ENCODE results near the gene CCDC149.

CCDC149 gene

DNA sequence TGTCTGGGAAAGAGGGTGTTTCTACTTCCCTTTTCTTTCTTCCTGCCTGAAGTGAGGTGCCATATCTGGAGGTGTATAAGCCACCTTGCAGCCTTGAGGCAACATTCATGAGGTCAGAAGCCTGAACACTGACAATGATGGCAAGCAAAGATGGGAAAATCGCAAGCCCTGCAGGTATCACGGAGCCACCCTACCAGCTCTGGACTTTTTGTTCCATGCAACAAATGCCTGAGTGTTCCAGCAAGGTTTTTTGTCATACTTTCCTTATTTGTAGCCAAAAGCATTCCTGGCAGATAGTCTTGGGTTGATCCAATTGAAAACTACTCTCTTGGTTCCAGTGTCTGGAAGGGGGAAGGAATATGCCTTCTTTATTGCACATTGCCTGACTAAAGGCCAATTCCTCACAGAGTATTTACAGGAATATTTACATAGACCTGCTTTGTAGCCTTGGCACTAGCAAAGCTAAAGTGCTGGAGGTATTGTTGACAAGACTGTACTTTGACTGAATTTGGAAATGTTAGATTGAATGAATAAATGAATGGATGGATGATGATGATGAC, 131.8 kb downstream of the CCDC149 start:
- no peak overlapping the region for H3K4me3 ChIP-seq (ENCODE audit: low read depth, low read length)
- no peak overlapping the region for H3K9ac ChIP-seq (ENCODE audit: low read depth, low read length)
- H3K4me1 ChIP-seq (ENCODE audit: control insufficient read depth, insufficient read depth, low read length) = peaks cover 3% of the 10 kb centered on the region
- no peaks in the 10 kb centered on the region for H3K36me3 ChIP-seq (ENCODE audit: control insufficient read depth, insufficient read depth, low read length)
- no peaks in the 10 kb centered on the region for H3K27me3 ChIP-seq (ENCODE audit: control insufficient read depth, insufficient read depth, low read length)
- no peaks in the 10 kb centered on the region for H3K9me3 ChIP-seq (ENCODE audit: control insufficient read depth, insufficient read depth, low read length)

DNA sequence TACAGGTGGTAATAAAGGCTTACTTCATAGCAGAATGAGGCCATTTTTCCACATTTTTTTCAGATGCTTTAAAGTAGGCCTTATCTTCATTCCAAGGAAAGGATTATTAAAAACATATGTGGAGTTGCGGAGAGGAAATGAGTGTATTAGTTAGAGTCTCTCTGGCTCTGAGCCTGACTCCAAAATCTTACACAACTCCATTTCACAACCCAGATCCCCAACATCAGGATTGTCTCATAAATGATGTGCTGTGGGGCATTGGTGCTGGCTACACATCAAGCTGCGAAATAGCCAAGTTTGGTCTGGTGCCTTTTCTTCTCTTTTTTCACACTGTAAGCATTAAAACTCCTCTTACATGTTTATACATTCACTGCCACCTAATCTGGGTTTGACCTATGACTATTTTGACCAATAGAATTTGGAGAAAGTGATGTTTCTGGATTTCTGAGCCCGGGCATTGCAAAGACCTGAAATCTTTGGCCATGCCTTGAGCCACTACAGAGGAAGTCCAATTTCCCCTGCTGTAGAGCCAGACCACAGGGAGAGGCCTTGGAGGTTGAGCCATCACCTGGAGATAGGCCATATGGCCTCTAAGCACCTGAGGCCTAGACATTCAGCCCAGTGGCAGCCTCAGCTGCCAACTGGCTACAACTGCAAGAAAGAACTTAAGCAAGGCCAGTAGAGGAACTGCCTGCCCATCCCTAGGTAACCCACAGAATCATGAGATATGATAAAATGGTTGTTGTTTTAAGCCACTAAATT, 134.2 kb downstream of the CCDC149 start:
- Histone ChIP-seq H3K4me1 (ENCODE audit: control insufficient read depth, insufficient read depth, low read length) (peaks cover 1% of the 10 kb centered on the region), H3K4me3 (ENCODE audit: low read depth, low read length) (no peak overlapping the region), H3K9ac (ENCODE audit: low read depth, low read length) (no peak overlapping the region), H3K27me3 (ENCODE audit: control insufficient read depth, insufficient read depth, low read length) (no peaks in the 10 kb centered on the region), H3K9me3 (ENCODE audit: control insufficient read depth, insufficient read depth, low read length) (no peaks in the 10 kb centered on the region), H3K36me3 (ENCODE audit: control insufficient read depth, insufficient read depth, low read length) (no peaks in the 10 kb centered on the region)

DNA sequence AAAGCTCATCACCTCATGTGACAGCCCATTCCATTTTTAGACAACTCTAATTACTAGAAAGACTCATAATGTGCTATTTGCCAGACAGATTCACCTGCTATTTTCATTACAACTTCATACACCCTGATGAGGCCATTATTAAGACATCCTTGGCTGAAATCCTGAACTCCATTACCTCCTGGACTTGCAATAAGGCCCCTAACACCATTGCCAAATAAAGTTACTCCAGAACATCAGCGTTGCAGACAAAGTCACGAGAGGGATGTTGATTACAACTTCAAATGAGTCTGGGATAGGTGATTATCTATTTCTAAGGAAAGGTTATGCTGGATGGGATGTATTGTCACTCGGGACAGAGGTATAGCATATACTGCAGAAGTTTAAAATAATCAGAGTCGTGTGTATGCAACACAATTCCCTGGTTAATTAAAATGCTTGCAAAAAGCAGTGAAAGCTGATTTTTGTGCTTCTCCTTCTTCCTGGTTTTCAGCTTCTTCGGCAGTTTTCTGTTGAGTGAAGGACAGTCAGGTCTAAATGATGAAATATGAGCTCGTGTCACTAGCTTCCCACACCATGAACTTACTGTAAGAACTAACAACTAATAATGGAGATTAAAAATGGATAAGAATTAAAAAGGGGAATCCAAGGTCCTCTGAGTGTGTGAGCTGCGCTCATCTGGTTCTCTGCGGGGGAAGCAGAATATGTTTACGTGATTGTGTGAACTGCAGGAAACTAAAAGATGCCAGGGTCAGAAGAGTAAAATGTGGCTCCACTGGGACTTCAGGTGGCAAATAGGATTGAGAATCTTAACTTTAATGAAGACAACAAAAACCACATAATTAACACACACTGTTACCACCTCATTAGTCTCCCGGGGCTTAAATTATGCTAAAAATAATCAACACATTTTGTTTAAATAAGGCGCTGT, 135.0 kb downstream of the CCDC149 start:
- Histone ChIP-seq H3K9ac (ENCODE audit: low read depth, low read length) (no peak overlapping the region), H3K27me3 (ENCODE audit: control insufficient read depth, insufficient read depth, low read length) (no peaks in the 10 kb centered on the region), H3K36me3 (ENCODE audit: control insufficient read depth, insufficient read depth, low read length) (no peaks in the 10 kb centered on the region), H3K4me1 (ENCODE audit: control insufficient read depth, insufficient read depth, low read length) (no peaks in the 10 kb centered on the region), H3K9me3 (ENCODE audit: control insufficient read depth, insufficient read depth, low read length) (no peaks in the 10 kb centered on the region), H3K4me3 (ENCODE audit: low read depth, low read length) (no peak overlapping the region)

DNA sequence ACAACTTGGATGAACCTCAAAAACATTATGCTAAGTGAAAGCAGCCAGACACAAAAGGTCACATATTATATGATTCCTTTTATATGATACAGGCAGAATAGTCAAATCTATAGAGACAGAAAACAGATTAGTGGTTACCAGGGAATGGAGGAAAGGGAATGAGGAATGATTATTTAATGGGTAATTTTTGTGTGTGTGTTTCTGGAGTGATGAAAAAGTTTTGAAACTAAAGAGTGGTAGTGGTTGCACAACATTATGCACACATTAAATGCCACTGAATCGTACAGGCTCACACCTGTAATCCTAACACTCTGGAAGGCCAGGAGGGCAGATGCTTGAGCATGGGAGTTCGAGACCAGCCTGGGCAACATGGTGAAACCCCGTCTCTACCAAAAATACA, 137.1 kb downstream of the CCDC149 start:
- H3K27me3 ChIP-seq (ENCODE audit: control insufficient read depth, insufficient read depth, low read length) = no peaks in the 10 kb centered on the region

DNA sequence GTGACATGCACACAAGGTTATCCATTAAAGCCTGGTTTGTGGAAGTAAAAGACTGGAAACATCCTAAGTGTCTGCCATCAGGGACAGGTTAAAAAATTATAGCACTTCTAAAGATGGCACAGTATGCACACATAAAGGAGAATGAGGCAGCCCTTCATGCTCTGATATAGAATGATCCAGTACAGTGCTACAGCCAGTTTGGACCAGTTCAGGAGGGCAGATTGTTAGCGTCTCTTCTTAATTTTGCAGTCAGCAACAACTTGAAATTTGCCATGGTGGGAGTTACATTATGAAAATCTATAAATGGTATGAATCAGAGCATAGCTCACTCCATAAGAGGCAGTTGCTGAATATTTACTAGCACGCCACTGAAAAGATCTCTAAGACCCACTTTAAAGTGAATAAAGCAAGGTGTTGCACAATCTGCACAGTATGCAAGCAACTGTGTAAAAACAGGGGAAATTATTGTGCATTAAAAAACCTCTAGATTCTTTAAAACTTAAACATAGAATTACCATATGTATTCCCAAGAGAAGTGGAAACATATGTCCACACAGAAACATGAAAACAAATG, 137.7 kb downstream of the CCDC149 start:
- Histone ChIP-seq H3K4me1 (ENCODE audit: control insufficient read depth, insufficient read depth, low read length) (peaks cover 3% of the 10 kb centered on the region), H3K36me3 (ENCODE audit: control insufficient read depth, insufficient read depth, low read length) (no peaks in the 10 kb centered on the region), H3K9ac (ENCODE audit: low read depth, low read length) (no peak overlapping the region), H3K27me3 (ENCODE audit: control insufficient read depth, insufficient read depth, low read length) (no peaks in the 10 kb centered on the region), H3K9me3 (ENCODE audit: control insufficient read depth, insufficient read depth, low read length) (no peaks in the 10 kb centered on the region), H3K4me3 (ENCODE audit: low read depth, low read length) (no peak overlapping the region)

More for the DNA sequence above, 137.1 kb downstream of the CCDC149 start:
- Histone ChIP-seq H3K4me3 (ENCODE audit: low read depth, low read length) (no peak overlapping the region), H3K9me3 (ENCODE audit: control insufficient read depth, insufficient read depth, low read length) (no peaks in the 10 kb centered on the region), H3K4me1 (ENCODE audit: control insufficient read depth, insufficient read depth, low read length) (no peaks in the 10 kb centered on the region), H3K36me3 (ENCODE audit: control insufficient read depth, insufficient read depth, low read length) (no peaks in the 10 kb centered on the region), H3K9ac (ENCODE audit: low read depth, low read length) (no peak overlapping the region)

DNA sequence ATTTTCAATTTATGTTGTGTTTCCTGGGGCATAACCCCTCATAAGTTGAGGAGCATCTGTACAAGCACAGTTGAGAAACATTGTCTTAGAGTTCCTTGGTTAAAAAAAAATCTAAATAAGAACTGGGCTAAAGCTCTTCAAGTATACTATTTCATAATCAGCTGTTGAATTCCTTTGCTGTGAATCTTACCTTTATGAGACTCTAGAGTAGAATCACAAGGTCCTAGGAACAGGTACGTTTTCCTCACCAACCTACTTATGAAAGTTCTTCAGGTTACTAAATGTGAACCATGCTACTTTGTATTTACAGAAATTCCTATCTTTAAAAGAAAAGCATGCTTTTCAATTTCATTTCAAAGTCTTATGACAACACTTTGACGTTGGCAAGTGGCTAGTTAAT, 138.4 kb downstream of the CCDC149 start:
- Histone ChIP-seq H3K4me3 (ENCODE audit: low read depth, low read length) (no peak overlapping the region), H3K27me3 (ENCODE audit: control insufficient read depth, insufficient read depth, low read length) (no peaks in the 10 kb centered on the region), H3K9ac (ENCODE audit: low read depth, low read length) (no peak overlapping the region), H3K4me1 (ENCODE audit: control insufficient read depth, insufficient read depth, low read length) (peaks cover 4% of the 10 kb centered on the region), H3K36me3 (ENCODE audit: control insufficient read depth, insufficient read depth, low read length) (no peaks in the 10 kb centered on the region), H3K9me3 (ENCODE audit: control insufficient read depth, insufficient read depth, low read length) (no peaks in the 10 kb centered on the region)

DNA sequence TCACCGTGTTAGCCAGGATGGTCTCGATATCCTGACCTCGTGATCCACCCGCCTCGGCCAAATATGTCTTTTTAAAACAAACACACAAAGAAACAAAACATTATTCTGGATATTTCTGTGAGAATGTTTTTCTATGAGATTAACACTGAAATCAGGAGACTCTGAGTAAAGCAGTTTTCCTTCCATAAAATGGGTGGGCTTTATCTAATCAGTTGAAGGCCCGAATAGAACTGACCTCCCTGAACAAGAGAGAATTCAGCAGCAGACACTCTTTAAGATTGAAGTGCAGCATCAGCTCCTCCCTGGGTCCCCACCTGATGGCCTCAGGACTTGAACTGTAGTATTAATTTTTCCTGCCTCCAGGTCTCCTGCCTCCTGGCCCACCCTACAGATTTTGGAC, 139.9 kb downstream of the CCDC149 start:
- Histone ChIP-seq H3K9ac (ENCODE audit: low read depth, low read length) (no peak overlapping the region), H3K27me3 (ENCODE audit: control insufficient read depth, insufficient read depth, low read length) (no peaks in the 10 kb centered on the region), H3K36me3 (ENCODE audit: control insufficient read depth, insufficient read depth, low read length) (no peaks in the 10 kb centered on the region), H3K4me3 (ENCODE audit: low read depth, low read length) (no peak overlapping the region), H3K4me1 (ENCODE audit: control insufficient read depth, insufficient read depth, low read length) (peaks cover 8% of the 10 kb centered on the region), H3K9me3 (ENCODE audit: control insufficient read depth, insufficient read depth, low read length) (no peaks in the 10 kb centered on the region)

DNA sequence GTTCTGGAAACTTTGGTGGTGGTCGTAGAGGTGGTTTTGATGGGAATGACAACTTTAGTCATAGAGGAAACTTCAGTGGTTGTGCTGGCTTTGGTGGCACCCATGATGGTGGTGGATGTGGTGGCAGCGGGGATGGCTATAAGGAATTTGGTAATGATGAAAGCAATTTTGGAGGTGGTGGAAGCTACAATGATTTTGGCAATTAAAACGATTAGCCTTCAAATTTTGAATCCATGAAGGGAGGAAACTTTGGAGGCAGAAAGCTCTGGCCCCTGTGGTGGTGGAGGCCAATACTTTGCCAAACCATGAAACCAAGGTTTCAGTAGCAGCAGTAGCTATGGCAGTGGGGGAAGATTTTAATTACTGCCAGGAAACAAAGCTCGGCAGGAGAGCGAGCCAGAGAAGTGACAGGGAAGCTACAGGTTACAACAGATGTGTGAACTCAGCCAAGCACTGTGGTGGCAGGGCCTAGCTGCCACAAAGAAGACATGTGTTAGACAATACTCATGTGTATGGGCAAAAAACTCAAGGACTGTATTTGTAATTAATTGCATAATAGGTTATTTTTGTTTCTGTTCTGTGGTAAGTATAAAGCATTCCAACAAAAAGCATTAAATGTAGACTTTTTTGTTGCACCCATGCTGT, 140.7 kb downstream of the CCDC149 start:
- no peak overlapping the region for H3K9ac ChIP-seq (ENCODE audit: low read depth, low read length)
- no peaks in the 10 kb centered on the region for H3K27me3 ChIP-seq (ENCODE audit: control insufficient read depth, insufficient read depth, low read length)
- H3K9me3 ChIP-seq (ENCODE audit: control insufficient read depth, insufficient read depth, low read length) = no peaks in the 10 kb centered on the region
- H3K36me3 ChIP-seq (ENCODE audit: control insufficient read depth, insufficient read depth, low read length) = no peaks in the 10 kb centered on the region
- peaks cover 8% of the 10 kb centered on the region for H3K4me1 ChIP-seq (ENCODE audit: control insufficient read depth, insufficient read depth, low read length)
- no peak overlapping the region for H3K4me3 ChIP-seq (ENCODE audit: low read depth, low read length)

DNA sequence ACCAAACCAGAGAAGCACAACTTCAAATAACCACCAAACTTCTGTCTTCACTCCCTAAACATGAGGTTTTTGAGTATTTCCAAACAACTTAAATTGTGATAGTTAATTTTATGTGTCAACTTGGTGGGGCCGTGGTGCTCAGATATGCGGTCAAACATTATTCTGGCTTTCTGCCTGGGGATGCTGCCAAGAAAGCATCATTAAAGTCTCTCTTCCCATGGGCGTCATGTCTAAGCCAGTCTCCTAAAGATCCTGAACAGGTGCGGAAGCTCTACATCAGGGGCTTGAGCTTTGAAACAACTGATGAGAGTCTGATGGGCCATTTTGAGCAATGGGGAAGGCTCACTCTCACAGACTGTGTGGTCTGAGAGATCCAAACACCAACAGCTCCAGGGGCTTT, 141.6 kb downstream of the CCDC149 start:
- Histone ChIP-seq H3K4me3 (ENCODE audit: low read depth, low read length) (no peak overlapping the region), H3K27me3 (ENCODE audit: control insufficient read depth, insufficient read depth, low read length) (no peaks in the 10 kb centered on the region), H3K9ac (ENCODE audit: low read depth, low read length) (no peak overlapping the region), H3K36me3 (ENCODE audit: control insufficient read depth, insufficient read depth, low read length) (no peaks in the 10 kb centered on the region), H3K9me3 (ENCODE audit: control insufficient read depth, insufficient read depth, low read length) (no peaks in the 10 kb centered on the region), H3K4me1 (ENCODE audit: control insufficient read depth, insufficient read depth, low read length) (peaks cover 8% of the 10 kb centered on the region)

DNA sequence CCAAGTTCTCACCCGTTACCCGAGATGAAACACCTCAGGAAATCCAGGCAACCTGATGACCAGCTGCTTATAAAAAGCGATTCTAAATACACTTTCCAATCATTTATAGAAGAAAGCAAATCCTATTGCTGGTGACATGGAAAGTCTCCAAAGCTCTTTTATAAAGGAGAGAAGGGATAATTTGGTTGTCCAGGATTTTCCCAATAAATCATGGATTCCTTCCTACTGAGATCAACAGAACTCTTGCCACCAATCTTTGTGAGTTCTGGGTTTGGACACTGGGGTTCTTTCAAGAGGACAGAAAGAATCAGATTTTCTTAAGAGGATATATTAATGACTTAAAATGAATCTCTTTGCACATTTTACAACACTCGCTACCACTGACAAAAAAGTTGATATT, 142.2 kb downstream of the CCDC149 start:
- peaks cover 8% of the 10 kb centered on the region for H3K4me1 ChIP-seq (ENCODE audit: control insufficient read depth, insufficient read depth, low read length)
- H3K27me3 ChIP-seq (ENCODE audit: control insufficient read depth, insufficient read depth, low read length) = no peaks in the 10 kb centered on the region
- no peak overlapping the region for H3K9ac ChIP-seq (ENCODE audit: low read depth, low read length)

DNA sequence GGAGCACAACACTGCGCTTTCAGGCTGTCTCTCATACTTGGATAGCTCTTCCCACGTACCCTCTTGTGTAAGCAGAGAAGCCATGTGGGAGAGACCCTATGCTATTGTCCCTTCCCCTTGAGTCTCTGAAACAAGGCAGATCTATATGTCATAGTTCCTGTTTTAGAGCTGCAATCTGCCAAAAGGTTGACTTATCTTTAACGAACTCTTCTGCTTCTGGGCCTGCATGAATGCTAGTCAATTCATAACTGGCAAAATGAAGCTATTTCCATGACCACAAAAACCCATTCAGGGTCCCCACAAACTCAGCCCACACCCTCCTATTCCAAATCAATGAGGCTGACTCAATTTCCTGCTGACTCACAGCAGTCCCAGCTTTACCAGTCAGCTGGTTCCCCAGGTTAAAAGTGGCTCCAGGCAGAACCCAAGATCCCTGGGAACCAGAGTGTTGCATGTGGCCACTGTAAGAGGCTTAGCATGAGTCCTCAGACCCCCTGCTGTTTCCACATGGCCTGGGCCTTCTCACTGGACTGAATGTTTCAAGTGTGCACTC, 142.7 kb downstream of the CCDC149 start:
- no peaks in the 10 kb centered on the region for H3K36me3 ChIP-seq (ENCODE audit: control insufficient read depth, insufficient read depth, low read length)
- no peak overlapping the region for H3K9ac ChIP-seq (ENCODE audit: low read depth, low read length)

More for the DNA sequence above, 142.2 kb downstream of the CCDC149 start:
- no peaks in the 10 kb centered on the region for H3K36me3 ChIP-seq (ENCODE audit: control insufficient read depth, insufficient read depth, low read length)
- no peaks in the 10 kb centered on the region for H3K9me3 ChIP-seq (ENCODE audit: control insufficient read depth, insufficient read depth, low read length)
- no peak overlapping the region for H3K4me3 ChIP-seq (ENCODE audit: low read depth, low read length)

More for the DNA sequence above, 142.7 kb downstream of the CCDC149 start:
- peaks cover 8% of the 10 kb centered on the region for H3K4me1 ChIP-seq (ENCODE audit: control insufficient read depth, insufficient read depth, low read length)
- H3K9me3 ChIP-seq (ENCODE audit: control insufficient read depth, insufficient read depth, low read length) = no peaks in the 10 kb centered on the region
- no peaks in the 10 kb centered on the region for H3K27me3 ChIP-seq (ENCODE audit: control insufficient read depth, insufficient read depth, low read length)
- no peak overlapping the region for H3K4me3 ChIP-seq (ENCODE audit: low read depth, low read length)
